RWPE1 (cell line): ENCODE measurements around the gene GTF2E1.

Experiments
- CTCF ChIA-PET: fragments of 350-600 bp; sonication (Branson Sonifier 250); formaldehyde crosslinking; extraction: SDS; loops from one replicate; lab custom pipeline; 2021; lab: Yijun Ruan, JAX
- POLR2A ChIA-PET: fragments of 400-600 bp; formaldehyde crosslinking; extraction: SDS; loops from one replicate; lab custom pipeline; 2020; ENCODE audit warnings: antibody characterized with exemption; ENCODE audit not compliant: low non-redundant PET; lab: Yijun Ruan, JAX
- DNase-seq: peaks from one replicate; pipeline ENCODE4 v3.0.0; 2012; ENCODE audit warnings: low spot score
- H3K27ac ChIP-seq: fragments of 450-650 bp; 2 replicates; pipeline ENCODE4 v1.5.1; 2017
- CTCF ChIP-seq: fragments of 450-650 bp; conservative IDR thresholded peaks from 2 replicates; pipeline ENCODE4 v1.5.1; 2017; ENCODE audit warnings: low read depth, mild to moderate bottlenecking

GTF2E1 gene

DNA sequence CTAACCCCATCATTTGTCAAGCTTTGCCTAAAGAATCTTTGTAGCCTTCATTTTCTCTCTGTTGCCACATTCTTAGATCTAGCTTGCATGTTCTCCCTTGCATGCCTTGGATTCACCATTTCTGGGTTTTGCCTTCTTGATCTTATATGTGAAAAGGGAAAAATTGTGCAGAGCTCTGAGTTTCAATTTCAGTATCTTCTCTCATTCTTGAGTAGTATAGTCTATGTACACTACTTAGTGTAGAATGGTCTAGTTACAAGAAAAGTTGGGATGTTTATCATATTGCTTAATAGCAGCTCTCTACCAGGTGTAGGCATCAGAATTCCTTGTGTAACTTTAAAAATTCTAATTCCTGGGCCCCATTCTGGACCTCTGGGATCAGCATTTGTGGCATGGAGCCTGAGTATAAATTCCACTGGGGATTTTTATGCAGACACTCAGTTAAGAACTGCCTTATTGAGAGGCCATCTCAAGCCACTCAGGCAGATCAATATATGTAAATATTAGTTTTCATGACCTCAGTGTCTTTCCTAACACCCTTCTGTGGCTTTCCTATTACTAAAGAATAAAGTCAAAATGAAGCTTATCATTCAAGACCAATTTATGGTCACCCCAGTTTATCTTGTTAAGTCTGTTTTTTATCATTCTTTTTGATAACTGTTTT is 23.4 kb downstream of the GTF2E1 start:
- no peak for DNase-seq
- H3K27ac ChIP-seq, result no peak overlapping the region
- ChIA-PET CTCF (interaction anchor here (0.6 to 0.7 kb wide), 2 partner anchors 197 to 207 kb away, joined by 3 read pairs; no protein-coding TSS in a partner anchor), POLR2A (no interaction called here)
- no peak for TF ChIP-seq CTCF

DNA sequence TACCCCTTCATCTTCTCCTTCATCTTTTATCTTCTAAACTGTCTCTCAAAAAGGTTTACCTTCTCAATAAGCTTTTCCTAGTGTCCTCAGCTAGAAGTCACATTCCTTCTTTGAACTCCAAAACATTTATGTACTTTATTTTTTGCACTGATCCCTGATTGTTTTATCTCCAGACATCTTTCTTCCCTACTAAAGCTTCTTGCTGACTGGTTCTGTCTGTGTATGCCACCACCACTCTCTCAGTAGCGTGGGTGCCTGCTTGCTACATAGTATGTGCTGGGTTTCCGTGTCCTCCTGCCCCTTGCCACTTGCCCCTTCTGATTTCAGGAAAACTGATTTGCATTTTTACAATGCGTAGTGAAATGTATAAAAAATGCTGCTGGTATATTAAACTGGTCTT is 24.0 kb downstream of the GTF2E1 start:
- no peak overlapping the region for H3K27ac ChIP-seq
- DNase-seq, result no peak
- no peak for TF ChIP-seq CTCF
- CTCF ChIA-PET, result interaction anchor here (0.6 kb wide), 1 partner anchor 207 kb away, joined by 3 read pairs; no protein-coding TSS in a partner anchor
- POLR2A ChIA-PET, result no interaction called here

DNA sequence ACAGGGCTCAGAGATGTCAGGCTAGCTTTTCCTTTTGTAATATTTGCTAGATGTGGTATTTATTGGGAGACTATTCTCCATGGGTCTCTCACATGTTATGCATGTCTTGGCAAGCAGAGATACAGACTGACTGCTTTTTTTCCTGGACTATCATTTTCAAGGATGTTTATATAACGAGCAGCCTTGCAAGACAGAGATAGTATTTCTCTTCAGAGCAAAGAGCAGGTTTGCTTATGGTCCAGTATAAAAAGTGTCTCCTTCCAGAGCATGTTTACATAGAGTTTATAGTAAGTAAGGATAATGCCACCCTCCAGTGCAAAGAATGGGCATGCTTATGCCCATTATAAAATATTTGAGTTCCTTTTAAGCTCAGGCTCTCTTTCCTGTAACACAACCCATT is 24.6 kb downstream of the GTF2E1 start:
- ChIA-PET POLR2A (no interaction called here), CTCF (no interaction called here)
- no peak overlapping the region for H3K27ac ChIP-seq
- DNase-seq, result no peak
- no peak for TF ChIP-seq CTCF

DNA sequence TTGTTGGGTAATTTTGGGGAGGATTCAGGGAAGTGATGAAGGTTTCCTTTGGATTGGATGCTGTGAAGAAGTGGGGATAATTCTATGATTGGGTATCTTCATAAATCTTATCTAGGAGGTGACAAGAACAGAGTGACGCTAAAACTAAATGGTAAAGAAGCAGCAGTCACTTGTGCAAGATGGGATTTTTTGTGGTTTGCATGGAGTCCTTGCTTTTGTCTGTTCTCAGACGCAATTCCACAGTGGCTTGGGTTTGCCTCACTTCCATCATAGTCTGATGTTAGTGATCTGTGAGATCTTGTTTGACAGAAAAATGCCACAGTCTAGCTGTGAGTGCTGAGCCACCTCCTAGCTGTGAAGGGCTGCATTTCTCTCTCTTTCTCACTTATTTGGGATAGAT is 26.9 kb downstream of the GTF2E1 start:
- H3K27ac ChIP-seq, result no peak overlapping the region
- ChIA-PET POLR2A (no interaction called here), CTCF (no interaction called here)
- no peak for DNase-seq
- no peak for TF ChIP-seq CTCF

DNA sequence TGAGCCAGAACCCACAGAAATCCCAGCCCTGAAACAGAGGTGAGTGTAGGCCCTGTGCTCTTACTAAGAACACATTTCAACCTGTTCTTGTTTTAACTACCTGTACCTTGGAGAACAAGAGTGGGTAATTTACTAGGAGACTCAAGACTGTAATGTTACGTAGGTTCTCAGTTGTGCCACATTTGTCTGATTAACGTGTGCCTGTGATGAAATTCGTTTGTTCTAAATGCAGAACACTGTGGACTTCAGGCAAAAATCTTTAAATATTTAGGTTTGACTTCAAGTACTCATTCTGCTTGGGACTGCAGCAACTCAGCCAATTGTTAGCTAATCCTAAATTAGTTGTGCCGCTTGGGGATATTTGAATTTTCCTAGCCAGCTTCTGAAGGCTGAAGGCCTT is 28.3 kb downstream of the GTF2E1 start:
- ChIA-PET POLR2A (no interaction called here), CTCF (no interaction called here)
- DNase-seq, result no peak
- no peak overlapping the region for H3K27ac ChIP-seq
- no peak for TF ChIP-seq CTCF

DNA sequence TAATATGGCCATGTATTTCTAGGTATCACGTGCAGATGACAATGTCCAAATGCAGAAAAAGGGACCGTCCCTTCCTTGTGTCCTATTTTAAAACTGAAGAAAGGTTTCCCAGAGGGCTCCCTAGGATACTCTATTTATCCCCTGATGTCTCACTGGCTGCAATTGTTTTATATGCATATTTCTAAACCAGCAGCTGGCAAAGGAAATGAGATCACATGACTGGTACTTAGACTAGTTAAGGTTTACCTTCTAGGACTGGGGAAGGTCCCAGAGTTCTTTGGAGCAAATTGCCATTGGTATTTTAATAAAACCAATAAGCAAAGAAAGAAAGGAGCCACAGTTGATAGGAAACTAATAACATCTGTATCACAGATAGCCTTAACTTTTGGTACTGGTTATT is 29.5 kb downstream of the GTF2E1 start:
- DNase-seq, result no peak
- no peak overlapping the region for H3K27ac ChIP-seq
- no peak for TF ChIP-seq CTCF
- ChIA-PET POLR2A (no interaction called here), CTCF (interaction anchor here (0.6 to 1.2 kb wide), 2 partner anchors 205 to 794 kb away, joined by 3 read pairs; no protein-coding TSS in a partner anchor)
